Measurements from ENCODE around the gene LRR1. TPM values are rescaled to one million over a fixed set of nuclear protein-coding genes. Genes with fewer than 3 reads are reported as not detected.

LRR1 gene
- total RNA-seq, 4 donors from 2014 or later = 2.7 to 9.0 (median 7.1) TPM

GRCh38 chr14:49578141-49578540 lies 20.6 kb upstream of the LRR1 start:
- no peak for DNase-seq (ENCODE audit: low spot score in 2 of 2)
- 95 to 97% methylated on average over 1 of the region's 1 CpG for WGBS, 2 donors
- H3K4me3 ChIP-seq (ENCODE audit: low read depth, poor library complexity, severe bottlenecking) = no peak overlapping the region
- intact Hi-C loops (cut with DNase I; ENCODE audit: low total_unique reads) = no loop called here
- no peak for TF ChIP-seq CTCF (IDR thresholded peaks at IDR 0.05)
- TF ChIP-seq POLR2A (IDR thresholded peaks at IDR 0.05) = no peak

- no peak for DNase-seq (ENCODE audit: low spot score in 2 of 2)
- WGBS, 2 donors = 79 to 89% methylated on average over 2 of the region's 2 CpGs
- TF ChIP-seq POLR2A (IDR thresholded peaks at IDR 0.05) = no peak
- TF ChIP-seq CTCF (IDR thresholded peaks at IDR 0.05) = no peak
- H3K4me3 ChIP-seq (ENCODE audit: low read depth, poor library complexity, severe bottlenecking) = no peak overlapping the region
- intact Hi-C loops (cut with DNase I; ENCODE audit: low total_unique reads) = no loop called here
These were observed 18.9 kb upstream of the LRR1 start for GRCh38 chr14:49579841-49580240.

- no peak overlapping the region for H3K4me3 ChIP-seq (ENCODE audit: low read depth, poor library complexity, severe bottlenecking)
- 76 to 94% methylated on average over 9 of the region's 9 CpGs for WGBS, 2 donors
- intact Hi-C loops (cut with DNase I; ENCODE audit: low total_unique reads) = no loop called here
- TF ChIP-seq CTCF (IDR thresholded peaks at IDR 0.05) (no peak), POLR2A (IDR thresholded peaks at IDR 0.05) (no peak)
- no peak for DNase-seq (ENCODE audit: low spot score in 2 of 2)
These were observed 17.3 kb upstream of the LRR1 start for GRCh38 chr14:49581209-49582112.

- no peak for TF ChIP-seq CTCF (IDR thresholded peaks at IDR 0.05)
- no peak for TF ChIP-seq POLR2A (IDR thresholded peaks at IDR 0.05)
- intact Hi-C loops (cut with DNase I; ENCODE audit: low total_unique reads) = no loop called here
- no peak for DNase-seq (ENCODE audit: low spot score in 2 of 2)
- H3K4me3 ChIP-seq (ENCODE audit: low read depth, poor library complexity, severe bottlenecking) = no peak overlapping the region
- WGBS, 2 donors = 92 to 94% methylated on average over 4 of the region's 4 CpGs
These were observed 16.4 kb upstream of the LRR1 start for GRCh38 chr14:49582113-49582977.

- WGBS, 2 donors = 87 to 91% methylated on average over 6 of the region's 6 CpGs
- DNase-seq (ENCODE audit: low spot score in 2 of 2) = no peak
- no peak for TF ChIP-seq CTCF (IDR thresholded peaks at IDR 0.05)
- TF ChIP-seq POLR2A (IDR thresholded peaks at IDR 0.05) = no peak
- intact Hi-C loops (cut with DNase I; ENCODE audit: low total_unique reads) = no loop called here
- no peak overlapping the region for H3K4me3 ChIP-seq (ENCODE audit: low read depth, poor library complexity, severe bottlenecking)
These were observed 15.1 kb upstream of the LRR1 start for GRCh38 chr14:49583629-49584028.
